Suprapubic skin (tissue), 4 donors: ENCODE measurements around the gene ISG15. TPM values are rescaled to one million over a fixed set of nuclear protein-coding genes. Genes with fewer than 3 reads are reported as not detected.

Experiments used
- DNase-seq, 2 donors: peaks; one replicate each; pipeline ENCODE4 v3.0.0-alpha.2; 2019; ENCODE audit warnings: low spot score in 2 of 2
- H3K27ac ChIP-seq: fragments of 200-600 bp; sonication (generic); one replicate; pipeline ENCODE4 v1.5.1; 2019
- H3K27me3 ChIP-seq: fragments of 200-600 bp; sonication (generic); one replicate; pipeline ENCODE4 v1.5.1; 2019
- H3K36me3 ChIP-seq: fragments of 200-600 bp; sonication (generic); one replicate; pipeline ENCODE4 v1.5.1; 2019
- H3K4me1 ChIP-seq: fragments of 200-600 bp; sonication (generic); one replicate; pipeline ENCODE4 v1.5.1; 2019
- H3K4me3 ChIP-seq: fragments of 200-600 bp; sonication (generic); one replicate; pipeline ENCODE4 v1.5.1; 2019; ENCODE audit warnings: mild to moderate bottlenecking
- H3K9me3 ChIP-seq: fragments of 200-600 bp; sonication (generic); one replicate; pipeline ENCODE4 v1.5.1; 2019
- EP300 ChIP-seq: sonication (generic); formaldehyde crosslinking; IDR thresholded peaks from one replicate; pipeline ENCODE4 v1.6.1; 2017; ENCODE audit warnings: antibody characterized with exemption
- POLR2A ChIP-seq, 2 donors: fragments of 450-650 bp; IDR thresholded peaks; one replicate each; pipeline ENCODE4 v1.6.1; 2017; ENCODE audit warnings: antibody characterized with exemption in 2 of 2, mild to moderate bottlenecking in 2 of 2, moderate library complexity in 2 of 2
- POLR2AphosphoS5 ChIP-seq, 3 donors: sonication (generic); formaldehyde crosslinking; IDR thresholded peaks; one replicate each; pipeline ENCODE4 v1.6.1; 2017; ENCODE audit warnings: antibody characterized with exemption in 3 of 3
- WGBS: methylation state at CpG from one replicate; pipeline ENCODE4 v1.1.5; 2018; 5-methylcytosine and 5-hydroxymethylcytosine counted together
- total RNA-seq, 4 donors: library from RNA; depleted of rRNA; stranded (reverse); fragments of >200 nt; gene quantifications; one replicate each; pipeline ENCODE4 v1.1.0, GENCODE V29; 2016
- TF ChIP-seq, protein P1 (sequence below), 2 donors: fragments of 200-600 bp in 1 of 2; fragments of 450-650 bp in 1 of 2; sonication (generic) in 1 of 2; IDR thresholded peaks; one replicate each; pipeline ENCODE4 v1.5.1; 2016 to 2019; ENCODE audit warnings: antibody characterized with exemption in 2 of 2, mild to moderate bottlenecking in 1 of 2, moderate library complexity in 1 of 2

The ISG15 gene
- total RNA-seq, 4 donors from 2014 or later, result 5.4 to 10.1 (median 7.9) TPM

GRCh38 chr1:1038694-1039093 is 25.4 kb downstream of the ISG15 start:
- no peak for TF ChIP-seq EP300
- no peak for TF ChIP-seq POLR2AphosphoS5 (IDR thresholded peaks at IDR 0.05)
- TF ChIP-seq, protein P1, sequence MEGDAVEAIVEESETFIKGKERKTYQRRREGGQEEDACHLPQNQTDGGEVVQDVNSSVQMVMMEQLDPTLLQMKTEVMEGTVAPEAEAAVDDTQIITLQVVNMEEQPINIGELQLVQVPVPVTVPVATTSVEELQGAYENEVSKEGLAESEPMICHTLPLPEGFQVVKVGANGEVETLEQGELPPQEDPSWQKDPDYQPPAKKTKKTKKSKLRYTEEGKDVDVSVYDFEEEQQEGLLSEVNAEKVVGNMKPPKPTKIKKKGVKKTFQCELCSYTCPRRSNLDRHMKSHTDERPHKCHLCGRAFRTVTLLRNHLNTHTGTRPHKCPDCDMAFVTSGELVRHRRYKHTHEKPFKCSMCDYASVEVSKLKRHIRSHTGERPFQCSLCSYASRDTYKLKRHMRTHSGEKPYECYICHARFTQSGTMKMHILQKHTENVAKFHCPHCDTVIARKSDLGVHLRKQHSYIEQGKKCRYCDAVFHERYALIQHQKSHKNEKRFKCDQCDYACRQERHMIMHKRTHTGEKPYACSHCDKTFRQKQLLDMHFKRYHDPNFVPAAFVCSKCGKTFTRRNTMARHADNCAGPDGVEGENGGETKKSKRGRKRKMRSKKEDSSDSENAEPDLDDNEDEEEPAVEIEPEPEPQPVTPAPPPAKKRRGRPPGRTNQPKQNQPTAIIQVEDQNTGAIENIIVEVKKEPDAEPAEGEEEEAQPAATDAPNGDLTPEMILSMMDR (IDR thresholded peaks at IDR 0.05), result no peak
- TF ChIP-seq POLR2A (IDR thresholded peaks at IDR 0.05), result no peak
- H3K27me3 ChIP-seq, result peaks cover 40% of the 10 kb centered on the region
- H3K9me3 ChIP-seq, result no peaks in the 10 kb centered on the region
- DNase-seq, result no peak
- H3K27ac ChIP-seq, result no peak overlapping the region
- no peak overlapping the region for H3K4me3 ChIP-seq
- H3K36me3 ChIP-seq, result peaks cover 8% of the 10 kb centered on the region
- 78% methylated on average over 6 of the region's 6 CpGs for WGBS
- H3K4me1 ChIP-seq, result peaks cover 48% of the 10 kb centered on the region

- WGBS, result 59% methylated on average over 16 of the region's 17 CpGs
- H3K27me3 ChIP-seq, result peaks cover 33% of the 10 kb centered on the region
- peaks cover 15% of the 10 kb centered on the region for H3K36me3 ChIP-seq
- H3K27ac ChIP-seq, result no peak overlapping the region
- H3K4me1 ChIP-seq, result peaks cover 41% of the 10 kb centered on the region
- H3K9me3 ChIP-seq, result no peaks in the 10 kb centered on the region
- no peak for TF ChIP-seq POLR2AphosphoS5 (IDR thresholded peaks at IDR 0.05)
- TF ChIP-seq EP300, result no peak
- no peak for TF ChIP-seq POLR2A (IDR thresholded peaks at IDR 0.05)
- TF ChIP-seq, protein P1 (IDR thresholded peaks at IDR 0.05), result no peak
- DNase-seq, result no peak
- no peak overlapping the region for H3K4me3 ChIP-seq
Observed at GRCh38 chr1:1039145-1039910, 26.0 kb downstream of the ISG15 start.

DNA sequence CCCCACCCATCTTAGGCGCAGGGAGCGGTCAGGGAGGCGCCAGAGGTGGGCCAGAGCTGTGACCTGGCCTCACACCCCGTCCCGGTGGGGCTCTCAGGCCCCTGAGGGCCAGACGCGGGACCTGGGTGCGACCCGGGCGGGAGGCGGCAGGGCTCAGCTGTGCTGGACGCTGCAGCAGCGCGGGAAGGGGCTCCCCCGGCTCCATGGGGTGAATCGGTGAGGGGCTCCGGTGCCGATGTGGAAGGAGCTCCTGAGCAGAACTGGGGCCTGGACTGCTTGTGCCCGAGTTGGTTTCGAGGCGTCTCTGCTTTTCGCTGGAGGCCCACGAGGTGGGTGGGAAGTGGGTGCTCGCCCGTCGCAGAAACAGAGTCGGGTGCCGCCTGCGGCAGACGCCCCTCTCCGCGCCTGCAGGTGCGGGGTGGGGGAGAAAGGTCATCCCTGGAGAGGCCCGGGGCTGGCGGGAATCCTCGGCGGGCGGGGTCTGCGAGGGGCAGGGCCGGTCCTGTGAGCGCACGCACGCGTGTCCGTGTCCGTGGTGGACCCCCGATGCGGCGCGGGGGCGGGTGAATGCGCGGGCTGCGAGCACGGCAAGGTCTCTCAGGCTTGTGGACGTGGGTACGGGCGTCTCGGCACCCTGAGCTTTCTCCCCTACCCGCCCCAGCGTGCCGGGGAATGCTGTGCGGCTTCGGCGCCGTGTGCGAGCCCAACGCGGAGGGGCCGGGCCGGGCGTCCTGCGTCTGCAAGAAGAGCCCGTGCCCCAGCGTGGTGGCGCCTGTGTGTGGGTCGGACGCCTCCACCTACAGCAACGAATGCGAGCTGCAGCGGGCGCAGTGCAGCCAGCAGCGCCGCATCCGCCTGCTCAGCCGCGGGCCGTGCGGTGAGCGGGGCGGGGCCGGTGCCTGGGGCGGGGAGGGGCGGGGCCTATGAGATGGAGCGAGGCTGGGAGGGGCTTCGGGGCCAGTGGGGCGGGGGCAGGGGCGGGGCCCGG is 27.0 kb downstream of the ISG15 start:
- TF ChIP-seq, protein P1 (IDR thresholded peaks at IDR 0.05), result no peak
- no peak for TF ChIP-seq POLR2AphosphoS5 (IDR thresholded peaks at IDR 0.05)
- TF ChIP-seq EP300, result no peak
- TF ChIP-seq POLR2A (IDR thresholded peaks at IDR 0.05), result no peak
- Histone ChIP-seq H3K27me3 (peaks cover 26% of the 10 kb centered on the region), H3K27ac (no peak overlapping the region), H3K4me3 (peak overlapping the region; percentile 48), H3K9me3 (no peaks in the 10 kb centered on the region), H3K4me1 (peaks cover 36% of the 10 kb centered on the region), H3K36me3 (peaks cover 22% of the 10 kb centered on the region)
- WGBS, result 20% methylated on average over 4 of the region's 99 CpGs
- DNase-seq, result no peak

DNA sequence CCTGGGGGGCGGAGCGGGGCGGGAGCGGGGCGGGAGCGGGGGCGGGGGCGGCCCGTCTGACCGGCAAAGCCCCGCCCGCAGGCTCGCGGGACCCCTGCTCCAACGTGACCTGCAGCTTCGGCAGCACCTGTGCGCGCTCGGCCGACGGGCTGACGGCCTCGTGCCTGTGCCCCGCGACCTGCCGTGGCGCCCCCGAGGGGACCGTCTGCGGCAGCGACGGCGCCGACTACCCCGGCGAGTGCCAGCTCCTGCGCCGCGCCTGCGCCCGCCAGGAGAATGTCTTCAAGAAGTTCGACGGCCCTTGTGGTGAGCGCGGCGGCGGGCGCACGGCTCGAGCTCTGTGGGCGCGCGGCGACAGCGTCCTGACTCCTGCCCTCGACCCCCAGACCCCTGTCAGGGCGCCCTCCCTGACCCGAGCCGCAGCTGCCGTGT is 27.8 kb downstream of the ISG15 start:
- H3K9me3 ChIP-seq, result no peaks in the 10 kb centered on the region
- H3K4me1 ChIP-seq, result peaks cover 36% of the 10 kb centered on the region
- TF ChIP-seq POLR2AphosphoS5 (IDR thresholded peaks at IDR 0.05) (no peak), POLR2A (IDR thresholded peaks at IDR 0.05) (no peak), EP300 (no peak)
- TF ChIP-seq, protein P1 (IDR thresholded peaks at IDR 0.05), result no peak
- peak overlapping the region; percentile 48 for H3K4me3 ChIP-seq
- peaks cover 20% of the 10 kb centered on the region for H3K27me3 ChIP-seq
- WGBS, result 80% methylated on average over 8 of the region's 60 CpGs
- no peak overlapping the region for H3K27ac ChIP-seq
- peaks cover 27% of the 10 kb centered on the region for H3K36me3 ChIP-seq
- no peak for DNase-seq

DNA sequence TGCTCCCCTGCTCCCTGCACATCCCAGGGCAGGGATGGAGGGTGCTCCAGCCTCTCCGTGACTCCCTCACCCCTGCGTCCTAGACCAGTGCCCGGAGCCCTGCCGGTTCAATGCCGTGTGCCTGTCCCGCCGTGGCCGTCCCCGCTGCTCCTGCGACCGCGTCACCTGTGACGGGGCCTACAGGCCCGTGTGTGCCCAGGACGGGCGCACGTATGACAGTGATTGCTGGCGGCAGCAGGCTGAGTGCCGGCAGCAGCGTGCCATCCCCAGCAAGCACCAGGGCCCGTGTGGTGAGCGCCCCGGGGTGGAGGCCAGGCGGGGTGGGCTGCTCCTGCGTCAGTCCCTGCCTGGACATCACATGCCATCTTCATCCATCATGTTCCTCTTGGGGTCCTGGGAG is 28.6 kb downstream of the ISG15 start:
- no CpG with 5 or more reads among the region's 25 CpGs for WGBS
- TF ChIP-seq EP300 (no peak), POLR2A (IDR thresholded peaks at IDR 0.05) (no peak), POLR2AphosphoS5 (IDR thresholded peaks at IDR 0.05) (no peak)
- TF ChIP-seq, protein P1 (IDR thresholded peaks at IDR 0.05), result no peak

More for the DNA sequence above, 28.6 kb downstream of the ISG15 start:
- Histone ChIP-seq H3K4me3 (no peak overlapping the region), H3K27me3 (peaks cover 19% of the 10 kb centered on the region), H3K36me3 (peaks cover 35% of the 10 kb centered on the region), H3K4me1 (peaks cover 31% of the 10 kb centered on the region), H3K27ac (no peak overlapping the region), H3K9me3 (no peaks in the 10 kb centered on the region)
- no peak for DNase-seq
